Effector memory CD4-positive, alpha-beta T cell (primary cell): ENCODE data around the gene GINS3.
"Not testable (repeated sequence)": the region's sequence is repeated elsewhere in the genome, so short reads cannot be mapped to it uniquely, and the experiment has no call there.

Source experiments
- DNase-seq, 3 donors: peaks; one replicate each; pipeline ENCODE4 v3.0.0-alpha.2; 2020
- H3K27ac ChIP-seq: 2 replicates; pipeline ENCODE4 v1.7.0; 2013; ENCODE audit warnings: mild to moderate bottlenecking, low read length, moderate library complexity; ENCODE audit not compliant: insufficient read depth, poor library complexity, severe bottlenecking
- H3K27me3 ChIP-seq: replicated peaks from 2 replicates; pipeline ENCODE4 v1.7.0; 2013; ENCODE audit warnings: mild to moderate bottlenecking, low read length; ENCODE audit not compliant: insufficient read depth, control insufficient read depth, poor library complexity, severe bottlenecking
- H3K36me3 ChIP-seq: 2 replicates; pipeline ENCODE4 v1.7.0; 2013; ENCODE audit warnings: mild to moderate bottlenecking, low read length, moderate library complexity; ENCODE audit not compliant: control insufficient read depth, insufficient read depth
- H3K4me1 ChIP-seq: 2 replicates; pipeline ENCODE4 v1.7.0; 2013; ENCODE audit warnings: low read length, mild to moderate bottlenecking; ENCODE audit not compliant: control insufficient read depth, insufficient read depth, poor library complexity, severe bottlenecking
- H3K4me3 ChIP-seq: 2 replicates; pipeline ENCODE4 v1.7.0; 2013; ENCODE audit warnings: low read length, low read depth, mild to moderate bottlenecking; ENCODE audit not compliant: insufficient read depth, poor library complexity, severe bottlenecking
- H3K9me3 ChIP-seq: 2 replicates; pipeline ENCODE4 v1.7.0; 2013; ENCODE audit warnings: mild to moderate bottlenecking, low read length, moderate library complexity; ENCODE audit not compliant: control insufficient read depth

GINS3 gene

GRCh38 chr16:58411736-58412614, 19.7 kb downstream of the GINS3 start:
- Histone ChIP-seq H3K36me3 (no peaks in the 10 kb centered on the region), H3K4me1 (no peaks in the 10 kb centered on the region), H3K27me3 (no peaks in the 10 kb centered on the region)

GRCh38 chr16:58412615-58412970, 20.3 kb downstream of the GINS3 start:
- H3K36me3 ChIP-seq, DNase-seq, H3K4me1 ChIP-seq, H3K4me3 ChIP-seq, H3K27ac ChIP-seq, H3K27me3 ChIP-seq, H3K9me3 ChIP-seq: not testable (repeated sequence)

More at GRCh38 chr16:58411736-58412614, 19.7 kb downstream of the GINS3 start:
- H3K9me3 ChIP-seq, result no peaks in the 10 kb centered on the region
- no peak for DNase-seq
- H3K4me3 ChIP-seq, result no peak overlapping the region
- no peak overlapping the region for H3K27ac ChIP-seq

- no peak for DNase-seq
- Histone ChIP-seq H3K36me3 (no peaks in the 10 kb centered on the region), H3K9me3 (no peaks in the 10 kb centered on the region), H3K27me3 (no peaks in the 10 kb centered on the region), H3K4me3 (no peak overlapping the region), H3K27ac (no peak overlapping the region), H3K4me1 (no peaks in the 10 kb centered on the region)
Observed at GRCh38 chr16:58413359-58413758, 21.1 kb downstream of the GINS3 start.

- H3K4me1 ChIP-seq, result no peaks in the 10 kb centered on the region
- no peaks in the 10 kb centered on the region for H3K27me3 ChIP-seq
- H3K9me3 ChIP-seq, result no peaks in the 10 kb centered on the region
- no peak for DNase-seq
- H3K4me3 ChIP-seq, result no peak overlapping the region
- H3K27ac ChIP-seq, result no peak overlapping the region
- no peaks in the 10 kb centered on the region for H3K36me3 ChIP-seq
Observed at GRCh38 chr16:58415003-58415402, 22.7 kb downstream of the GINS3 start.

- H3K9me3 ChIP-seq, DNase-seq, H3K4me1 ChIP-seq, H3K27me3 ChIP-seq, H3K27ac ChIP-seq, H3K36me3 ChIP-seq, H3K4me3 ChIP-seq: not testable (repeated sequence)
Observed at GRCh38 chr16:58415961-58416360, 23.7 kb downstream of the GINS3 start.

GRCh38 chr16:58417035-58417434, 24.8 kb downstream of the GINS3 start:
- Histone ChIP-seq H3K36me3 (no peaks in the 10 kb centered on the region), H3K4me3 (no peak overlapping the region), H3K27me3 (no peaks in the 10 kb centered on the region), H3K9me3 (no peaks in the 10 kb centered on the region), H3K27ac (no peak overlapping the region), H3K4me1 (no peaks in the 10 kb centered on the region)
- DNase-seq, result no peak

- no peaks in the 10 kb centered on the region for H3K4me1 ChIP-seq
- no peak overlapping the region for H3K4me3 ChIP-seq
- H3K9me3 ChIP-seq, result no peaks in the 10 kb centered on the region
- no peaks in the 10 kb centered on the region for H3K27me3 ChIP-seq
- no peak for DNase-seq
- H3K27ac ChIP-seq, result no peak overlapping the region
- no peaks in the 10 kb centered on the region for H3K36me3 ChIP-seq
Observed at GRCh38 chr16:58417600-58417999, 25.3 kb downstream of the GINS3 start.

- Histone ChIP-seq H3K4me3 (no peak overlapping the region), H3K27ac (no peak overlapping the region), H3K27me3 (no peaks in the 10 kb centered on the region), H3K9me3 (no peaks in the 10 kb centered on the region), H3K36me3 (no peaks in the 10 kb centered on the region), H3K4me1 (no peaks in the 10 kb centered on the region)
- no peak for DNase-seq
Observed at GRCh38 chr16:58418026-58418425, 25.8 kb downstream of the GINS3 start.

- DNase-seq, result no peak
- H3K4me3 ChIP-seq, result no peak overlapping the region
- no peaks in the 10 kb centered on the region for H3K27me3 ChIP-seq
- H3K4me1 ChIP-seq, result no peaks in the 10 kb centered on the region
- no peaks in the 10 kb centered on the region for H3K36me3 ChIP-seq
- H3K9me3 ChIP-seq, result no peaks in the 10 kb centered on the region
- no peak overlapping the region for H3K27ac ChIP-seq
Observed at GRCh38 chr16:58418601-58419000, 26.3 kb downstream of the GINS3 start.

- no peaks in the 10 kb centered on the region for H3K27me3 ChIP-seq
- no peak overlapping the region for H3K4me3 ChIP-seq
- H3K9me3 ChIP-seq, result no peaks in the 10 kb centered on the region
- DNase-seq, result no peak
- no peak overlapping the region for H3K27ac ChIP-seq
- H3K4me1 ChIP-seq, result no peaks in the 10 kb centered on the region
- no peaks in the 10 kb centered on the region for H3K36me3 ChIP-seq
Observed at GRCh38 chr16:58419241-58419990, 27.1 kb downstream of the GINS3 start.
